Measurements from ENCODE around the gene GPR143. TPM values are rescaled to one million over a fixed set of nuclear protein-coding genes. Genes with fewer than 3 reads are reported as not detected.
A peak's percentile ranks its signal among the peaks of the same experiment; 100 is the strongest.

The GPR143 gene
- total RNA-seq, 2 donors from 2014 or later, result 11.7 to 13.5 TPM

DNA sequence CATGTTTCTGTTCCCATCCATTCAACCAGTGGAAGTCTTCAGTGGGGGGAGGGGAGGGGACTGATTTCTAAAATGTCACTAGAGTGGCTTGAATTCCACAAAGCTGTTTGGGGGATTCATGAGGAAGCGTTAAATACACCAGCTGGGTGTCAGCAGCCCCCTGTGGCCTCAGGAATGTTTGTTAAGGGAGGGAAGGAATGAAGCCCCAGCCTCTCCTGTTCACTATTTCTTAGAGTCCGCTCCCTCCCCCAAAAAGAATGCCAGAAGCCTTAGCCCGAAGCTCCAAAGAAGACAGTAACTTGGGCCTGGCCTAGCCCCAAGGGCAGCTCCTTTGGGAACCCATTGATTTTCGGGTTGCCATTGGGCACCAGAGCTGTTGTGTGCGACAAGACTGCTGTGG, 23.9 kb upstream of the GPR143 start:
- DNase-seq, result peak; percentile 84
- peak overlapping the region; percentile 82 for H3K27ac Mint-ChIP-seq
- Histone ChIP-seq H3K4me1 (ENCODE audit: control insufficient read depth, insufficient read depth, low read length) (peaks cover 3% of the 10 kb centered on the region), H3K27me3 (ENCODE audit: control insufficient read depth, insufficient read depth, low read length, poor library complexity, severe bottlenecking) (no peaks in the 10 kb centered on the region), H3K4me3 (ENCODE audit: low read length) (peak overlapping the region; percentile 69), H3K27ac (ENCODE audit: low read depth, low read length) (no peak overlapping the region), H3K9me3 (ENCODE audit: control insufficient read depth, low read length) (no peaks in the 10 kb centered on the region), H3K36me3 (ENCODE audit: control insufficient read depth, insufficient read depth, low read length) (no peaks in the 10 kb centered on the region), H3K9ac (ENCODE audit: extremely low read depth, low read length, poor library complexity, severe bottlenecking) (peak overlapping the region; percentile 44)
- peaks cover 53% of the 10 kb centered on the region for H3K9me3 Mint-ChIP-seq
- WGBS, 2 experiments (ENCODE audit: insufficient coverage in 1 of 2, insufficient read length in 1 of 2), result 17 to 33% methylated on average over 2 to 5 of the region's 5 CpGs
- H3K4me1 Mint-ChIP-seq, result peaks cover 37% of the 10 kb centered on the region
- no peaks in the 10 kb centered on the region for H3K27me3 Mint-ChIP-seq (ENCODE audit: insufficient read depth)
- H3K4me3 Mint-ChIP-seq, result peak overlapping the region; percentile 78
- TF ChIP-seq, protein P1, sequence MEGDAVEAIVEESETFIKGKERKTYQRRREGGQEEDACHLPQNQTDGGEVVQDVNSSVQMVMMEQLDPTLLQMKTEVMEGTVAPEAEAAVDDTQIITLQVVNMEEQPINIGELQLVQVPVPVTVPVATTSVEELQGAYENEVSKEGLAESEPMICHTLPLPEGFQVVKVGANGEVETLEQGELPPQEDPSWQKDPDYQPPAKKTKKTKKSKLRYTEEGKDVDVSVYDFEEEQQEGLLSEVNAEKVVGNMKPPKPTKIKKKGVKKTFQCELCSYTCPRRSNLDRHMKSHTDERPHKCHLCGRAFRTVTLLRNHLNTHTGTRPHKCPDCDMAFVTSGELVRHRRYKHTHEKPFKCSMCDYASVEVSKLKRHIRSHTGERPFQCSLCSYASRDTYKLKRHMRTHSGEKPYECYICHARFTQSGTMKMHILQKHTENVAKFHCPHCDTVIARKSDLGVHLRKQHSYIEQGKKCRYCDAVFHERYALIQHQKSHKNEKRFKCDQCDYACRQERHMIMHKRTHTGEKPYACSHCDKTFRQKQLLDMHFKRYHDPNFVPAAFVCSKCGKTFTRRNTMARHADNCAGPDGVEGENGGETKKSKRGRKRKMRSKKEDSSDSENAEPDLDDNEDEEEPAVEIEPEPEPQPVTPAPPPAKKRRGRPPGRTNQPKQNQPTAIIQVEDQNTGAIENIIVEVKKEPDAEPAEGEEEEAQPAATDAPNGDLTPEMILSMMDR (conservative IDR thresholded peaks at IDR 0.05), result no peak
- peaks cover under 1% of the 10 kb centered on the region for H3K36me3 Mint-ChIP-seq (ENCODE audit: low read depth)

DNA sequence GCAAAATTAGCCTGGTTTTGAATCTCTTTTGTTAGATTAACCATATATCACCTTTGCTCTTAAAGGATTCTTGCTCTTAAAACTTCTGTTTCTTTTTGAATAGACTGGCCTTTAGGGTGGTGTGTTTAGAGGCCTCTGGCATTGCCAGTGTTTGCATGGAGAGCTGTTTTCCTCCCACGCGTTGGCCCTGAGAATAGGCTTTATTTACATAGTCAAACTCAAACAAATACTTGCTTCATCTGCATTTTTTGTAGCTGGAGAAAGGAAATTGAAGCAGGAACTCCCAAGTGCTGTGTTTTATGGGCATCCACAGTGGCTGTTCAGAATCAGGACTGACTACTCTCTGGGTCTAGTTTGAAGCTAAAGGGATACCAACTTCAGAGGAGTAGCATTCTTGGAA, 23.3 kb upstream of the GPR143 start:
- Histone ChIP-seq H3K4me3 (ENCODE audit: low read length) (peak overlapping the region; percentile 69), H3K9ac (ENCODE audit: extremely low read depth, low read length, poor library complexity, severe bottlenecking) (peak overlapping the region; percentile 44), H3K9me3 (ENCODE audit: control insufficient read depth, low read length) (no peaks in the 10 kb centered on the region), H3K27me3 (ENCODE audit: control insufficient read depth, insufficient read depth, low read length, poor library complexity, severe bottlenecking) (no peaks in the 10 kb centered on the region), H3K4me1 (ENCODE audit: control insufficient read depth, insufficient read depth, low read length) (peaks cover 3% of the 10 kb centered on the region), H3K27ac (ENCODE audit: low read depth, low read length) (no peak overlapping the region), H3K36me3 (ENCODE audit: control insufficient read depth, insufficient read depth, low read length) (no peaks in the 10 kb centered on the region)
- Mint-ChIP-seq H3K4me3 (peak overlapping the region; percentile 78), H3K36me3 (ENCODE audit: low read depth) (no peaks in the 10 kb centered on the region), H3K4me1 (peaks cover 37% of the 10 kb centered on the region), H3K27ac (peak overlapping the region; percentile 82), H3K9me3 (peaks cover 54% of the 10 kb centered on the region), H3K27me3 (ENCODE audit: insufficient read depth) (no peaks in the 10 kb centered on the region)
- 7% methylated on average over 2 of the region's 2 CpGs; no CpG with 5 or more reads in 1 of the 2 experiments for WGBS, 2 experiments (ENCODE audit: insufficient coverage in 1 of 2, insufficient read length in 1 of 2)
- DNase-seq, result no peak
- TF ChIP-seq, protein P1 (conservative IDR thresholded peaks at IDR 0.05), result no peak

DNA sequence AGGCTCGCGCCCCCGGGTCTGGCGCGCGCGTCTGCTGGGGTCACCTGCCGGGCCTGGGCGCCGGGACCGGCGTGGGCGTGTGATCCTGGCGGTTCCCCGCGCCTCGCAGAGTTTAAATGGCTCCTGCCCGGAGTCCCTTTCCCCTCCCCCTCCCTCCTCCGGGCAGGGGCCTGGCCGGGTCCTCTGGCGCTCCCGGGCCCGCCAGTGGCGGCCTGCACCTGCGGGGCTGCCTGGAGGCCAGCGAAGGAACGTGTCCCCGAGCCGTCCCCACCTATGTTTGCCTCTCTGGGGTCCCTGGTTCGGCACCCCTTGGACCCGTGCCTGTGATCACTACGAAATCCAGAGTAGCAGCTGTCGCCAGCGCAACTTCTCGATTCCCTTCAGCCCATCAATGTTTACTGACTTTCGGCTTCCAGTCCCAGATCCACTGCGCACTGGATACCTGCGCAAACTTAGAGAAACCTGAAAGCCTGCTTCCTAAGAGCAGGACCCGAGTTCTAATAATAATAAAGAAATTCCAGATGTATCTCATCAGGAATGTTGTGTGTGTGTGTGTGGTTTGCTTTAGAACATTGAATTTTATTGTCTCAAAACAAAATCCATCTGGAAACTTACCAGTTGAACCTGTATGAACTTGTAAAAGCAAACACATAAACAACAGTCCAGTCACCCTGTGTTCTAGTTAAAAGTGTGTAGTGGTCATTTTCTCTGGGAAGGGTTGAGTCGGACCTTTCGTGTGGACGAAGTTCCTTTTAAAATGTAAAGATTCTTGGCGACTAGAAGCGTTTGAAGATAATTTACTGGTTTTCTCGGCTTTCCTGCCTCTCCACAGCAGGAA, 21.4 kb upstream of the GPR143 start:
- Mint-ChIP-seq H3K4me3 (peak overlapping the region; percentile 78), H3K4me1 (peaks cover 33% of the 10 kb centered on the region), H3K9me3 (peaks cover 56% of the 10 kb centered on the region), H3K27ac (peak overlapping the region; percentile 75), H3K36me3 (ENCODE audit: low read depth) (no peaks in the 10 kb centered on the region), H3K27me3 (ENCODE audit: insufficient read depth) (no peaks in the 10 kb centered on the region)
- TF ChIP-seq, protein P1 (conservative IDR thresholded peaks at IDR 0.05), result no peak
- peak; percentile 69 for DNase-seq
- Histone ChIP-seq H3K4me1 (ENCODE audit: control insufficient read depth, insufficient read depth, low read length) (peaks cover 3% of the 10 kb centered on the region), H3K36me3 (ENCODE audit: control insufficient read depth, insufficient read depth, low read length) (no peaks in the 10 kb centered on the region), H3K9ac (ENCODE audit: extremely low read depth, low read length, poor library complexity, severe bottlenecking) (peak overlapping the region; percentile 45), H3K4me3 (ENCODE audit: low read length) (peak overlapping the region; percentile 85), H3K27ac (ENCODE audit: low read depth, low read length) (no peak overlapping the region), H3K9me3 (ENCODE audit: control insufficient read depth, low read length) (no peaks in the 10 kb centered on the region), H3K27me3 (ENCODE audit: control insufficient read depth, insufficient read depth, low read length, poor library complexity, severe bottlenecking) (no peaks in the 10 kb centered on the region)
- 0% methylated on average over 5 to 43 of the region's 45 CpGs for WGBS, 2 experiments (ENCODE audit: insufficient coverage in 1 of 2, insufficient read length in 1 of 2)

All from endodermal cell (in vitro differentiated cells).